Activated B cell treated with CpG ODN at 0.5 μM for 24 hours (primary cell): ENCODE data around the gene NOS1. TPM values are rescaled to one million over a fixed set of nuclear protein-coding genes. Genes with fewer than 3 reads are reported as not detected.

ENCODE experiments used
- ATAC-seq: fragments of 200-7000 bp; cut with Tn5 transposase; one replicate; pipeline ENCODE4 v1.10.0; 2021; ENCODE audit warnings: low read depth, mild to moderate bottlenecking, moderate library complexity
- CTCF ChIA-PET: fragments of 350-600 bp; sonication (Branson Sonifier 250); formaldehyde crosslinking; loops from one replicate; lab custom pipeline; 2021; ENCODE audit warnings: antibody characterized with exemption; lab: Charles Lee
- POLR2A ChIA-PET: fragments of 350-600 bp; sonication (Branson Sonifier 250); formaldehyde crosslinking; loops from one replicate; lab custom pipeline; 2021; ENCODE audit warnings: antibody characterized with exemption; lab: Charles Lee
- DNase-seq: peaks from one replicate; pipeline ENCODE4 v3.0.0; 2022
- H3K27ac Mint-ChIP-seq: one replicate; pipeline ENCODE4 v1.8.0; 2020; ENCODE audit warnings: mixed read lengths
- H3K27me3 Mint-ChIP-seq: one replicate; pipeline ENCODE4 v1.8.0; 2021; ENCODE audit warnings: mixed read lengths
- H3K36me3 Mint-ChIP-seq: one replicate; pipeline ENCODE4 v1.8.0; 2021; ENCODE audit warnings: low read depth, mixed read lengths
- H3K4me1 Mint-ChIP-seq: one replicate; pipeline ENCODE4 v1.8.0; 2021; ENCODE audit warnings: mixed read lengths
- H3K4me3 Mint-ChIP-seq: one replicate; pipeline ENCODE4 v1.8.0; 2020; ENCODE audit warnings: mild to moderate bottlenecking, mixed read lengths
- H3K9me3 Mint-ChIP-seq: one replicate; pipeline ENCODE4 v1.8.0; 2020; ENCODE audit warnings: mixed read lengths
- CTCF ChIP-seq: fragments of 200-600 bp; IDR thresholded peaks from one replicate; pipeline ENCODE4 v1.8.0; 2022; ENCODE audit warnings: antibody characterized with exemption, mild to moderate bottlenecking
- intact Hi-C: fragments of 100-400 bp; cut with micrococcal nuclease; formaldehyde crosslinking; loops from one replicate; pipeline ENCODE4 v1.15.1; 2024
- total RNA-seq: library from RNA; stranded (reverse); gene quantifications from 2 replicates; pipeline ENCODE4 v1.2.3, GENCODE V29; 2022

NOS1 gene
- total RNA-seq, 1 donor from 2014 or later, result not detected

GRCh38 chr12:117313926-117314325 is 47.5 kb downstream of the NOS1 start:
- no peaks in the 10 kb centered on the region for H3K36me3 Mint-ChIP-seq
- ATAC-seq (no peak), DNase-seq (no peak)
- H3K4me3 Mint-ChIP-seq, result no peak overlapping the region
- H3K27ac Mint-ChIP-seq, result no peak overlapping the region
- H3K9me3 Mint-ChIP-seq, result peaks cover 3% of the 10 kb centered on the region
- intact Hi-C loops, result no loop called here
- TF ChIP-seq CTCF, result no peak
- no peaks in the 10 kb centered on the region for H3K27me3 Mint-ChIP-seq
- POLR2A ChIA-PET, result no interaction called here
- CTCF ChIA-PET, result no interaction called here
- no peaks in the 10 kb centered on the region for H3K4me1 Mint-ChIP-seq

GRCh38 chr12:117312770-117313169 is 48.7 kb downstream of the NOS1 start:
- H3K27ac Mint-ChIP-seq, result no peak overlapping the region
- TF ChIP-seq CTCF, result no peak
- intact Hi-C loops, result no loop called here
- H3K4me1 Mint-ChIP-seq, result no peaks in the 10 kb centered on the region
- H3K4me3 Mint-ChIP-seq, result no peak overlapping the region
- DNase-seq (no peak), ATAC-seq (no peak)
- CTCF ChIA-PET, result no interaction called here
- H3K27me3 Mint-ChIP-seq, result no peaks in the 10 kb centered on the region
- POLR2A ChIA-PET, result no interaction called here
- no peaks in the 10 kb centered on the region for H3K36me3 Mint-ChIP-seq
- H3K9me3 Mint-ChIP-seq, result peaks cover 3% of the 10 kb centered on the region

- no peak for DNase-seq
- Mint-ChIP-seq H3K4me1 (no peaks in the 10 kb centered on the region), H3K4me3 (no peak overlapping the region), H3K27ac (no peak overlapping the region), H3K27me3 (no peaks in the 10 kb centered on the region), H3K36me3 (no peaks in the 10 kb centered on the region), H3K9me3 (no peaks in the 10 kb centered on the region)
- no peak for TF ChIP-seq CTCF
- ChIA-PET POLR2A (no interaction called here), CTCF (no interaction called here)
- intact Hi-C loops, result no loop called here
- no peak for ATAC-seq
Observed at GRCh38 chr12:117309276-117309925, 52.0 kb downstream of the NOS1 start.

- no peak for DNase-seq
- TF ChIP-seq CTCF, result no peak
- no peak overlapping the region for H3K27ac Mint-ChIP-seq
- H3K9me3 Mint-ChIP-seq, result peaks cover 7% of the 10 kb centered on the region
- H3K36me3 Mint-ChIP-seq, result no peaks in the 10 kb centered on the region
- peaks cover 8% of the 10 kb centered on the region for H3K27me3 Mint-ChIP-seq
- ChIA-PET POLR2A (no interaction called here), CTCF (no interaction called here)
- intact Hi-C loops, result no loop called here
- ATAC-seq, result no peak
- no peak overlapping the region for H3K4me3 Mint-ChIP-seq
- H3K4me1 Mint-ChIP-seq, result no peaks in the 10 kb centered on the region
Observed at GRCh38 chr12:117300174-117300573, 61.3 kb downstream of the NOS1 start.

- Mint-ChIP-seq H3K4me3 (no peak overlapping the region), H3K27ac (no peak overlapping the region), H3K27me3 (peaks cover 10% of the 10 kb centered on the region), H3K36me3 (no peaks in the 10 kb centered on the region), H3K9me3 (peaks cover 7% of the 10 kb centered on the region), H3K4me1 (no peaks in the 10 kb centered on the region)
- ATAC-seq, result no peak
- CTCF ChIA-PET, result no interaction called here
- no peak for DNase-seq
- POLR2A ChIA-PET, result no interaction called here
- no peak for TF ChIP-seq CTCF
- intact Hi-C loops, result no loop called here
Observed at GRCh38 chr12:117298648-117299225, 62.7 kb downstream of the NOS1 start.
